IMR-90 (cell line): ENCODE data around the gene WFDC10B. TPM values are rescaled to one million over a fixed set of nuclear protein-coding genes. Genes with fewer than 3 reads are reported as not detected.
"Not testable (repeated sequence)": the region's sequence is repeated elsewhere in the genome, so short reads cannot be mapped to it uniquely, and the experiment has no call there.

Experiments used
- ATAC-seq: fragments of 200-7000 bp; cut with Tn5 transposase; 2 replicates; pipeline ENCODE4 v1.9.1; 2020; ENCODE audit warnings: low read depth, mild to moderate bottlenecking, moderate library complexity
- BruUV-seq: library from RNA; stranded (reverse); fragments of 400-500 nt; replicated peaks from 2 replicates; lab custom pipeline; 2021; lab: Mats Ljungman, UMichigan
- CTCF ChIA-PET: fragments of 300-600 bp; formaldehyde crosslinking; extraction: SDS; loops from one replicate; lab custom pipeline; 2021; ENCODE audit warnings: antibody characterized with exemption; lab: Yijun Ruan, JAX
- POLR2A ChIA-PET: fragments of 300-600 bp; sonication (Branson Sonifier 250); formaldehyde crosslinking; loops from one replicate; lab custom pipeline; 2022; ENCODE audit warnings: antibody characterized with exemption; ENCODE audit not compliant: unreplicated experiment; lab: Charles Lee
- DNase-seq: peaks from one replicate; pipeline ENCODE4 v3.0.0; 2013
- H2AFZ ChIP-seq: replicated peaks from 2 replicates; pipeline ENCODE3; 2013; ENCODE audit warnings: low read length, mild to moderate bottlenecking; ENCODE audit not compliant: poor library complexity
- H2AK5ac ChIP-seq: 2 replicates; pipeline ENCODE4 v1.6.1; 2013; ENCODE audit warnings: low read depth, low read length, inconsistent platforms
- H2AK9ac ChIP-seq: replicated peaks from 2 replicates; pipeline ENCODE3; 2013; ENCODE audit warnings: mild to moderate bottlenecking, low read depth, low read length, moderate library complexity; ENCODE audit not compliant: poor library complexity
- H2BK120ac ChIP-seq: 2 replicates; pipeline ENCODE4 v1.6.1; 2013; ENCODE audit warnings: low read depth, low read length, inconsistent platforms
- H2BK15ac ChIP-seq: 3 replicates; pipeline ENCODE4 v1.6.1; 2013; ENCODE audit warnings: low read depth, low read length, inconsistent platforms
- H2BK20ac ChIP-seq: 2 replicates; pipeline ENCODE4 v1.6.1; 2013; ENCODE audit warnings: low read depth, mild to moderate bottlenecking, inconsistent platforms, low read length, moderate library complexity
- H2BK5ac ChIP-seq: 2 replicates; pipeline ENCODE4 v1.6.1; 2013; ENCODE audit warnings: mild to moderate bottlenecking, low read depth, low read length, inconsistent platforms; ENCODE audit not compliant: poor library complexity, severe bottlenecking
- H3K14ac ChIP-seq: replicated peaks from 2 replicates; pipeline ENCODE4 v1.6.1; 2013; ENCODE audit warnings: low read depth, low read length, inconsistent platforms
- H3K18ac ChIP-seq: 2 replicates; pipeline ENCODE4 v1.6.1; 2013; ENCODE audit warnings: low read depth, low read length, control low read depth
- H3K23ac ChIP-seq: 2 replicates; pipeline ENCODE4 v1.6.1; 2013; ENCODE audit warnings: low read depth, low read length, inconsistent platforms
- H3K27ac ChIP-seq: 2 replicates; pipeline ENCODE4 v1.5.1; 2013; ENCODE audit warnings: mild to moderate bottlenecking, control low read depth, low read length; ENCODE audit not compliant: insufficient read depth
- H3K27me3 ChIP-seq: 2 replicates; pipeline ENCODE4 v1.6.1; 2013; ENCODE audit warnings: low read length; ENCODE audit not compliant: control insufficient read depth, insufficient read depth
- H3K36me3 ChIP-seq: 2 replicates; pipeline ENCODE4 v1.6.1; 2013; ENCODE audit warnings: low read length, mixed read lengths; ENCODE audit not compliant: control insufficient read depth, insufficient read depth
- H3K4ac ChIP-seq: 2 replicates; pipeline ENCODE4 v1.6.1; 2013; ENCODE audit warnings: low read depth, low read length, inconsistent platforms
- H3K4me1 ChIP-seq: 2 replicates; pipeline ENCODE4 v1.6.1; 2013; ENCODE audit warnings: low read length, mixed read lengths; ENCODE audit not compliant: control insufficient read depth, insufficient read depth
- H3K4me2 ChIP-seq: 2 replicates; pipeline ENCODE4 v1.6.1; 2013; ENCODE audit warnings: low read depth, mild to moderate bottlenecking, control low read depth, low read length, moderate library complexity
- H3K4me3 ChIP-seq: 2 replicates; pipeline ENCODE4 v1.5.1; 2013; ENCODE audit warnings: low read depth, mild to moderate bottlenecking, control low read depth, low read length, moderate library complexity; ENCODE audit not compliant: insufficient read depth
- H3K56ac ChIP-seq: 2 replicates; pipeline ENCODE4 v1.6.1; 2013; ENCODE audit warnings: low read length, inconsistent platforms; ENCODE audit not compliant: insufficient read depth; ENCODE audit errors: extremely low read depth
- H3K79me1 ChIP-seq, 2 experiments: 2 replicates each; pipeline ENCODE4 v1.6.1; 2013; ENCODE audit warnings: low read length in 2 of 2, inconsistent platforms in 1 of 2, low read depth in 1 of 2
- H3K9ac ChIP-seq: 2 replicates; pipeline ENCODE4 v1.6.1; 2013; ENCODE audit warnings: low read depth, low read length, control low read depth
- H3K9me1 ChIP-seq: 2 replicates; pipeline ENCODE4 v1.6.1; 2013; ENCODE audit warnings: low read length, inconsistent platforms; ENCODE audit not compliant: insufficient read depth
- H3K9me3 ChIP-seq: 2 replicates; pipeline ENCODE4 v1.6.1; 2013; ENCODE audit warnings: low read length; ENCODE audit not compliant: control insufficient read depth, insufficient read depth
- H4K20me1 ChIP-seq: 2 replicates; pipeline ENCODE4 v1.6.1; 2013; ENCODE audit warnings: low read length, inconsistent platforms; ENCODE audit not compliant: insufficient read depth
- H4K5ac ChIP-seq: 2 replicates; pipeline ENCODE4 v1.6.1; 2013; ENCODE audit warnings: mild to moderate bottlenecking, low read depth, low read length, control low read depth
- H4K8ac ChIP-seq, 2 experiments: 2 replicates each; pipeline ENCODE4 v1.6.1; 2013; ENCODE audit warnings: low read depth in 2 of 2, low read length in 2 of 2, control low read depth in 1 of 2, inconsistent platforms in 1 of 2
- H4K91ac ChIP-seq: 2 replicates; pipeline ENCODE4 v1.6.1; 2013; ENCODE audit warnings: low read depth, low read length, inconsistent platforms; ENCODE audit not compliant: insufficient read depth
- WGBS, 2 experiments: methylation state at CpG; one replicate each; pipeline versions ENCODE4 v1.1.5 to v1.1.7; 2013; ENCODE audit warnings: missing lambda C conversion rate in 2 of 2; ENCODE audit not compliant: insufficient read length in 1 of 2; ENCODE audit errors: extremely low coverage in 2 of 2; 5-methylcytosine and 5-hydroxymethylcytosine counted together
- dilution Hi-C: fragments of 300-500 bp; cut with HindIII; formaldehyde crosslinking; loops from one replicate; pipeline ENCODE4 v1.14.3; 2018; ENCODE audit warnings: low sequenced_read_pairs; ENCODE audit not compliant: unreplicated experiment
- in situ Hi-C: fragments of 300-500 bp; cut with MboI; formaldehyde crosslinking; loops from 3 replicates; pipeline ENCODE4 v1.14.3; 2019; ENCODE audit warnings: low sequenced_read_pairs, inconsistent platforms, mixed read lengths
- intact Hi-C: fragments of 100-400 bp; cut with micrococcal nuclease; formaldehyde crosslinking; loops from 2 replicates; pipeline ENCODE4 v1.10.0; 2022
- polyA plus RNA-seq, 3 experiments: library from polyadenylated mRNA; depleted of rRNA; stranded (reverse); fragments of >200 nt; gene quantifications; 2 replicates each; pipeline ENCODE4 v1.2.3, GENCODE V29; 2012; ENCODE audit warnings: low replicate concordance in 1 of 3
- total RNA-seq: library from RNA; depleted of rRNA; stranded (reverse); fragments of >200 nt; gene quantifications from 2 replicates; pipeline ENCODE4 v1.2.3, GENCODE V29; 2012

Gene WFDC10B
- total and polyA plus RNA-seq, 2 of the 4 experiments (the other 2 are of a cell fraction): not detected

- H2BK20ac ChIP-seq, DNase-seq, H2AK9ac ChIP-seq, H2BK15ac ChIP-seq, H3K18ac ChIP-seq, H3K4ac ChIP-seq, H3K9ac ChIP-seq, H3K9me3 ChIP-seq, H3K4me2 ChIP-seq, H3K23ac ChIP-seq, H2BK120ac ChIP-seq, H2AFZ ChIP-seq, H3K9me1 ChIP-seq, H2BK5ac ChIP-seq, intact Hi-C loops, H3K27me3 ChIP-seq, H3K14ac ChIP-seq, H4K8ac ChIP-seq, in situ Hi-C loops, BruUV-seq, H2AK5ac ChIP-seq, POLR2A ChIA-PET, H3K4me3 ChIP-seq, H3K4me1 ChIP-seq, H3K36me3 ChIP-seq, H4K91ac ChIP-seq, H3K27ac ChIP-seq, dilution Hi-C loops, ATAC-seq, H3K56ac ChIP-seq, H4K5ac ChIP-seq, CTCF ChIA-PET, H3K79me1 ChIP-seq, H4K20me1 ChIP-seq: not testable (repeated sequence)
- WGBS, 2 experiments: no CpG with 5 or more reads among the region's 28 CpGs
These were observed 59.0 kb downstream of the WFDC10B start for GRCh38 chr20:45645869-45646268.

DNA sequence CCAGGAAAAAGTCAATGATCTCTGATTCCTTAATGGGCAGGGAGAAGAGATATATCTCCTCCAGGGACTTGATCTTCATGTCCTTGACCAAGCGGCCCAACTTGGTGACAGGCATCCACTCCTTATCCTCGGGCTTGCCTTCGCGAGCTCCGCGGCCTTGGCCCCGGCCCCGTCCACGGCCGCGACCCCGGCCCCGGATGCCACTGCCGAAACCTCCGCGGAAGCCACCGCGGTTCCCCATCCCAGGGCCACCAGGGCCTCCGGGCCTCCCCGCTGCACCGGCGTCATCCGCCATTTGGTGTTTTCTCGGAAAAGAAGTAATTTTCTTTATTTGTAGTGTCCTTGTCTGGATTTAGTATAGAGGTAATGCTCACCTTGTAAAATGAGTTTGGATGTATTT, 63.7 kb downstream of the WFDC10B start:
- H2BK20ac ChIP-seq, H3K9me3 ChIP-seq, H3K27me3 ChIP-seq, H3K9ac ChIP-seq, H3K23ac ChIP-seq, H3K79me1 ChIP-seq, H4K91ac ChIP-seq, H3K4me3 ChIP-seq, H4K5ac ChIP-seq, H4K20me1 ChIP-seq, ATAC-seq, H2AFZ ChIP-seq, H2BK120ac ChIP-seq, DNase-seq, H3K4me2 ChIP-seq, H2BK5ac ChIP-seq, H3K18ac ChIP-seq, H2AK9ac ChIP-seq, H4K8ac ChIP-seq, H3K4me1 ChIP-seq, BruUV-seq, H2BK15ac ChIP-seq, dilution Hi-C loops, intact Hi-C loops, H3K9me1 ChIP-seq, in situ Hi-C loops, H3K56ac ChIP-seq, CTCF ChIA-PET, H3K4ac ChIP-seq, H3K36me3 ChIP-seq, H3K14ac ChIP-seq, H3K27ac ChIP-seq, POLR2A ChIA-PET, H2AK5ac ChIP-seq: not testable (repeated sequence)
- no CpG with 5 or more reads among the region's 24 CpGs for WGBS, 2 experiments
